Panc1 (cell line): ENCODE measurements around the gene SPATA24. TPM values are rescaled to one million over a fixed set of nuclear protein-coding genes. Genes with fewer than 3 reads are reported as not detected.

Experiments used
- ATAC-seq: fragments of 200-7000 bp; cut with Tn5 transposase; 2 replicates; pipeline ENCODE4 v1.9.1; 2020; ENCODE audit warnings: mild to moderate bottlenecking, moderate library complexity
- BruUV-seq: library from RNA; stranded (reverse); fragments of 400-500 nt; replicated peaks from 2 replicates; lab custom pipeline; 2021; lab: Mats Ljungman, UMichigan
- CTCF ChIA-PET: fragments of 300-600 bp; sonication (Branson Sonifier 250); formaldehyde crosslinking; loops from one replicate; lab custom pipeline; 2022; ENCODE audit warnings: antibody characterized with exemption; lab: Charles Lee
- POLR2A ChIA-PET: fragments of 300-600 bp; sonication (Branson Sonifier 250); formaldehyde crosslinking; loops from one replicate; lab custom pipeline; 2022; ENCODE audit warnings: antibody characterized with exemption; lab: Charles Lee
- DNase-seq: peaks from one replicate; pipeline ENCODE4 v3.0.0-alpha.2; 2010; ENCODE audit warnings: low read depth, low spot score
- H3K27ac ChIP-seq: 2 replicates; pipeline ENCODE4 v1.5.1; 2011; ENCODE audit warnings: mild to moderate bottlenecking, low read length, inconsistent platforms
- H3K27me3 ChIP-seq: fragments of 200-500 bp; sonication (Bioruptor generic); 2 replicates; pipeline ENCODE4 v1.6.0; 2014; ENCODE audit warnings: low read length, inconsistent platforms; ENCODE audit not compliant: control insufficient read depth, insufficient read depth
- H3K36me3 ChIP-seq: fragments of 200-500 bp; sonication (Bioruptor generic); 2 replicates; pipeline ENCODE4 v1.5.1; 2014; ENCODE audit warnings: inconsistent platforms, mild to moderate bottlenecking, low read length, moderate library complexity; ENCODE audit not compliant: control insufficient read depth, insufficient read depth
- H3K4me1 ChIP-seq: 2 replicates; pipeline ENCODE4 v1.5.1; 2011; ENCODE audit warnings: inconsistent platforms, mild to moderate bottlenecking, low read length, moderate library complexity; ENCODE audit not compliant: control insufficient read depth, insufficient read depth
- H3K4me3 ChIP-seq, 2 experiments: 2 replicates each; pipeline ENCODE4 v1.5.1; 2011 to 2012; ENCODE audit warnings: low read depth in 2 of 2, low read length in 2 of 2, mild to moderate bottlenecking in 2 of 2, inconsistent platforms in 1 of 2, moderate library complexity in 1 of 2
- H3K9me3 ChIP-seq: fragments of 200-500 bp; sonication (Bioruptor generic); 2 replicates; pipeline ENCODE4 v1.5.1; 2014; ENCODE audit warnings: low read depth, mild to moderate bottlenecking, inconsistent platforms, low read length, moderate library complexity; ENCODE audit not compliant: control insufficient read depth, insufficient read depth
- POLR2AphosphoS5 ChIP-seq: IDR thresholded peaks from 2 replicates; pipeline ENCODE4 v1.6.1; 2012; ENCODE audit warnings: mild to moderate bottlenecking, low read depth, low read length, moderate library complexity
- SIN3A ChIP-seq: IDR thresholded peaks from 2 replicates; pipeline ENCODE4 v1.6.1; 2012; ENCODE audit warnings: low read depth, mild to moderate bottlenecking, low read length, moderate library complexity, borderline replicate concordance; ENCODE audit not compliant: insufficient read depth
- TCF7L2 ChIP-seq: IDR thresholded peaks from 2 replicates; pipeline ENCODE4 v1.6.1; 2011; ENCODE audit warnings: mild to moderate bottlenecking, low read depth, low read length, inconsistent platforms
- in situ Hi-C: cut with HindIII; loops from 2 replicates; pipeline ENCODE4 v1.10.0; 2016; ENCODE audit warnings: low sequenced_read_pairs, low pct_unique_long_range_greater_than_20kb
- intact Hi-C: fragments of 100-400 bp; cut with micrococcal nuclease; formaldehyde crosslinking; loops from one replicate; pipeline ENCODE4 v1.10.0; 2022; ENCODE audit not compliant: unreplicated experiment
- total RNA-seq: library from RNA; stranded (reverse); gene quantifications from one replicate; pipeline ENCODE4 v1.2.1, GENCODE V29; 2021; ENCODE audit not compliant: unreplicated experiment
- TF ChIP-seq, protein P1 (sequence below), 2 experiments: IDR thresholded peaks; 2 replicates each; pipeline ENCODE4 v1.6.1; 2011 to 2012; ENCODE audit warnings: low read depth in 2 of 2, control low read depth in 1 of 2, low read length in 1 of 2, mild to moderate bottlenecking in 1 of 2, moderate library complexity in 1 of 2; ENCODE audit not compliant: insufficient read depth in 1 of 2
- TF ChIP-seq, protein P2 (sequence below): fragments of 450-650 bp; IDR thresholded peaks from 2 replicates; pipeline ENCODE4 v1.5.1; 2017; ENCODE audit warnings: mild to moderate bottlenecking

The SPATA24 gene
- total RNA-seq, 1 experiment from 2014 or later, result 5.5 TPM

DNA sequence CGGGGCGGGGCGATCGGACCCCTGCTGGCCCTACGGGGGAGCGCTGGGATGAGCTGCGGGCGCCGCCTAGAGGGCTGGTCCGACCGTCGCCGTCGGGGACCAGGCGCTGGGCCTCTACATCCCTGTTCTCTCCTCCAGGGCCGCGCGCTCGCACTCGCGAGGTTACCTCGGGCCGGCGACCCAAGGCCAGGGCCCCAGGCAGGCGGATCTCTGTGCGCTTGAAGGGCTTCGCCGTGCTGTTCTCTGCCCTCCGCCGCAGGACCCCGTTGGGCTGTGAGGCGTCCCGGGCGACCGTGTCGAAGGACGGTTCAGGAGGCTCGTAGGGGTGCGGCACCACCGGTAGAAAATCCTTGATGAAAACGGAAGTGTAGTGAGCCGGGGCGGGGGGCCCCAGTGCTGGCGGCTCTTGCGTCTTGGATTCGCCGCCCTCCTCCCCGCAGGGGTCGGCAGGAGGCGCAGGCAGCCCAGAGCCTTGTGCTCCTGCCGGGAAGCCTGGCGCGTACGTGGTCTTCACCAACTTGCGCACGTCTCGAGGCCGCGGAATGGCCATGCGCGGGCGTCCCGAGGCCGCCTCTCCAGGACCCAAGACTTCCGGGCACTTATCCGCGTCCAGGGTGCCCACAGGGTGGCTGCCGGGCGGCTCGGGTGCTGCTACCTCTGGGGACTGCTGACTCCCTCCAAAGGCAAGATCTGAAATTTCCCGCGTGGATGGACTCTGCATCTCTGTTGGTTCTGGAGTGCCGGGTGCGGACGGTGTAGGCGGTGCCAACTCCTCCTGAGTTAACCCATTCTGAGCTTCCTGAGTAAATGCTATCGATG is 11.0 kb downstream of the SPATA24 start:
- peak overlapping the region; percentile 85 for H3K27ac ChIP-seq
- TSS peak; percentile 71 for BruUV-seq
- no peaks in the 10 kb centered on the region for H3K9me3 ChIP-seq
- ChIA-PET CTCF (no interaction called here), POLR2A (no interaction called here)
- H3K4me1 ChIP-seq, result peaks cover 27% of the 10 kb centered on the region
- TF ChIP-seq, protein P1, sequence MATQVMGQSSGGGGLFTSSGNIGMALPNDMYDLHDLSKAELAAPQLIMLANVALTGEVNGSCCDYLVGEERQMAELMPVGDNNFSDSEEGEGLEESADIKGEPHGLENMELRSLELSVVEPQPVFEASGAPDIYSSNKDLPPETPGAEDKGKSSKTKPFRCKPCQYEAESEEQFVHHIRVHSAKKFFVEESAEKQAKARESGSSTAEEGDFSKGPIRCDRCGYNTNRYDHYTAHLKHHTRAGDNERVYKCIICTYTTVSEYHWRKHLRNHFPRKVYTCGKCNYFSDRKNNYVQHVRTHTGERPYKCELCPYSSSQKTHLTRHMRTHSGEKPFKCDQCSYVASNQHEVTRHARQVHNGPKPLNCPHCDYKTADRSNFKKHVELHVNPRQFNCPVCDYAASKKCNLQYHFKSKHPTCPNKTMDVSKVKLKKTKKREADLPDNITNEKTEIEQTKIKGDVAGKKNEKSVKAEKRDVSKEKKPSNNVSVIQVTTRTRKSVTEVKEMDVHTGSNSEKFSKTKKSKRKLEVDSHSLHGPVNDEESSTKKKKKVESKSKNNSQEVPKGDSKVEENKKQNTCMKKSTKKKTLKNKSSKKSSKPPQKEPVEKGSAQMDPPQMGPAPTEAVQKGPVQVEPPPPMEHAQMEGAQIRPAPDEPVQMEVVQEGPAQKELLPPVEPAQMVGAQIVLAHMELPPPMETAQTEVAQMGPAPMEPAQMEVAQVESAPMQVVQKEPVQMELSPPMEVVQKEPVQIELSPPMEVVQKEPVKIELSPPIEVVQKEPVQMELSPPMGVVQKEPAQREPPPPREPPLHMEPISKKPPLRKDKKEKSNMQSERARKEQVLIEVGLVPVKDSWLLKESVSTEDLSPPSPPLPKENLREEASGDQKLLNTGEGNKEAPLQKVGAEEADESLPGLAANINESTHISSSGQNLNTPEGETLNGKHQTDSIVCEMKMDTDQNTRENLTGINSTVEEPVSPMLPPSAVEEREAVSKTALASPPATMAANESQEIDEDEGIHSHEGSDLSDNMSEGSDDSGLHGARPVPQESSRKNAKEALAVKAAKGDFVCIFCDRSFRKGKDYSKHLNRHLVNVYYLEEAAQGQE (IDR thresholded peaks at IDR 0.05; ENCODE audit: insufficient read depth in 1 of 2, low read depth in 2 of 2, low read length in 1 of 2), result no peak; a peak in 1 of 4 replicates
- TF ChIP-seq, protein P2, sequence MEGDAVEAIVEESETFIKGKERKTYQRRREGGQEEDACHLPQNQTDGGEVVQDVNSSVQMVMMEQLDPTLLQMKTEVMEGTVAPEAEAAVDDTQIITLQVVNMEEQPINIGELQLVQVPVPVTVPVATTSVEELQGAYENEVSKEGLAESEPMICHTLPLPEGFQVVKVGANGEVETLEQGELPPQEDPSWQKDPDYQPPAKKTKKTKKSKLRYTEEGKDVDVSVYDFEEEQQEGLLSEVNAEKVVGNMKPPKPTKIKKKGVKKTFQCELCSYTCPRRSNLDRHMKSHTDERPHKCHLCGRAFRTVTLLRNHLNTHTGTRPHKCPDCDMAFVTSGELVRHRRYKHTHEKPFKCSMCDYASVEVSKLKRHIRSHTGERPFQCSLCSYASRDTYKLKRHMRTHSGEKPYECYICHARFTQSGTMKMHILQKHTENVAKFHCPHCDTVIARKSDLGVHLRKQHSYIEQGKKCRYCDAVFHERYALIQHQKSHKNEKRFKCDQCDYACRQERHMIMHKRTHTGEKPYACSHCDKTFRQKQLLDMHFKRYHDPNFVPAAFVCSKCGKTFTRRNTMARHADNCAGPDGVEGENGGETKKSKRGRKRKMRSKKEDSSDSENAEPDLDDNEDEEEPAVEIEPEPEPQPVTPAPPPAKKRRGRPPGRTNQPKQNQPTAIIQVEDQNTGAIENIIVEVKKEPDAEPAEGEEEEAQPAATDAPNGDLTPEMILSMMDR, result peak; percentile 97
- no peak for TF ChIP-seq TCF7L2
- peak; percentile 11; the same call in 1 of the 2 replicates for TF ChIP-seq POLR2AphosphoS5
- TF ChIP-seq SIN3A, result peak; percentile 76; the same call in 1 of the 2 replicates
- H3K36me3 ChIP-seq, result peaks cover 2% of the 10 kb centered on the region; the same call in 1 of the 2 replicates
- in situ Hi-C loops, result no loop called here
- no peaks in the 10 kb centered on the region for H3K27me3 ChIP-seq
- intact Hi-C loops, result loop anchor here (10.0 kb wide), 1 partner anchor 108 kb away; no protein-coding TSS in a partner anchor
- DNase-seq (peak; percentile 52), ATAC-seq (peak; percentile 89)
- peak overlapping the region; percentile 62 to 75 for H3K4me3 ChIP-seq

DNA sequence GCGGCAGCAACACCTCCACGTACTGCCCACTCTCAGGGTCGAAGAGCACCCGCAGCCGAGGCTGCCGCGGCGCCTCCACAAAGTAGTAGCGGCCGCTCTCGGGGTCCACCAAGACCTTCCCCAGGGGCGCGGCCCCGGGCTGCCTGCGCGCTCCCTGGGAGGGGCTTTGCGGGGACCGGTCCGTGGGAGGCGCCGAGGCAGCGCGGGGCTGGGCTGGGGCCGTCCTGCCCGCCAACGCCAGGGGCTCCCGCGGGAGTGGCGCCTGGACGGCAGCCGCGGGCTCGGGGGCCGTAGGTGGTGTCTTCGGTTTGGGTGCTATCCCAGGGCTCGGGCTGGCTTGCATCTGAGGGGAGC is 11.6 kb downstream of the SPATA24 start:
- peak; percentile 1; the same call in 1 of the 2 replicates for TF ChIP-seq SIN3A
- TF ChIP-seq, protein P1 (IDR thresholded peaks at IDR 0.05; ENCODE audit: insufficient read depth in 1 of 2, low read depth in 2 of 2, low read length in 1 of 2), result no peak
- ChIA-PET CTCF (no interaction called here), POLR2A (interaction anchor here (1.6 kb wide), 1 partner anchor 50 kb away, joined by 4 read pairs; no protein-coding TSS in a partner anchor)
- no TSS peak for BruUV-seq
- no peaks in the 10 kb centered on the region for H3K9me3 ChIP-seq
- intact Hi-C loops, result loop anchor here (10.0 kb wide), 1 partner anchor 108 kb away; no protein-coding TSS in a partner anchor
- no peaks in the 10 kb centered on the region for H3K27me3 ChIP-seq
- ATAC-seq, result peak; percentile 70
- peak overlapping the region; percentile 62 to 75 for H3K4me3 ChIP-seq
- H3K36me3 ChIP-seq, result peaks cover 2% of the 10 kb centered on the region; the same call in 1 of the 2 replicates
- peak overlapping the region; percentile 92 for H3K27ac ChIP-seq
- no peak for DNase-seq
- H3K4me1 ChIP-seq, result peaks cover 27% of the 10 kb centered on the region
- in situ Hi-C loops, result no loop called here
